K562 (cell line): ENCODE data around the gene MYO10. TPM values are rescaled to one million over a fixed set of nuclear protein-coding genes. Genes with fewer than 3 reads are reported as not detected.

Source experiments
- ATAC-seq: fragments of 200-7000 bp; cut with Tn5 transposase; 3 replicates; pipeline ENCODE4 v1.9.1; 2020; ENCODE audit warnings: moderate library complexity
- BruUV-seq: library from RNA; stranded (reverse); fragments of 400-500 nt; replicated peaks from 2 replicates; lab custom pipeline; 2021; lab: Mats Ljungman, UMichigan
- CTCF ChIA-PET: fragments of 300-600 bp; formaldehyde crosslinking; extraction: SDS; loops from one replicate; lab custom pipeline; 2021; ENCODE audit warnings: low intra/inter-chr PET ratio; lab: Yijun Ruan, JAX
- POLR2A ChIA-PET: fragments of 300-600, 350-650 bp; sonication (Branson Sonifier 250); formaldehyde crosslinking; extraction: SDS; loops from one replicate; lab custom pipeline; 2021; ENCODE audit warnings: antibody characterized with exemption, inconsistent platforms; lab: Yijun Ruan, JAX
- DNase-seq, 4 experiments: peaks; one replicate each; pipeline versions ENCODE4 v3.0.0 to v3.0.0-alpha.2; 2011 to 2018; ENCODE audit warnings: low spot score in 3 of 4, mixed read lengths in 3 of 4; ENCODE audit errors: extremely low read depth in 1 of 4
- FAIRE-seq: peaks from 2 replicates; lab custom pipeline; 2011; peaks lifted over from hg19 to GRCh38; lab: Jason Lieb, UNC
- H2AFZ ChIP-seq: 2 replicates; pipeline ENCODE4 v1.6.0; 2011; ENCODE audit warnings: low read depth, low read length, control low read depth, inconsistent platforms
- H3K27ac ChIP-seq: fragments of 200-600 bp; 3 replicates; pipeline ENCODE4 v1.8.0; 2011; ENCODE audit warnings: low read depth, mild to moderate bottlenecking, control low read depth, inconsistent platforms, low read length, moderate library complexity, mixed read lengths; ENCODE audit errors: extremely low read depth
- H3K27me3 ChIP-seq, 2 experiments: fragments of 300-600 bp in 1 of 2; 2 replicates in 1 of 2; 3 replicates in 1 of 2; pipeline versions ENCODE4 v1.6.0 to v1.8.0; 2011; ENCODE audit warnings: inconsistent platforms in 2 of 2, low read length in 2 of 2, mild to moderate bottlenecking in 1 of 2, mixed read lengths in 1 of 2, moderate library complexity in 1 of 2; ENCODE audit not compliant: control insufficient read depth in 2 of 2, insufficient read depth in 2 of 2
- H3K36me3 ChIP-seq: fragments of 300-600 bp; 3 replicates; pipeline ENCODE4 v1.8.0; 2011; ENCODE audit warnings: mild to moderate bottlenecking, low read length, inconsistent platforms; ENCODE audit not compliant: control insufficient read depth, insufficient read depth
- H3K4me1 ChIP-seq, 2 experiments: fragments of 200-600 bp in 1 of 2; replicated peaks in 1 of 2; 2 replicates in 1 of 2; 3 replicates in 1 of 2; pipeline versions ENCODE4 v1.5.1 to v1.8.0; 2011; ENCODE audit warnings: inconsistent platforms in 2 of 2, low read length in 2 of 2, mild to moderate bottlenecking in 1 of 2, mixed read lengths in 1 of 2, moderate library complexity in 1 of 2; ENCODE audit not compliant: control insufficient read depth in 2 of 2, insufficient read depth in 2 of 2
- H3K4me2 ChIP-seq: 2 replicates; pipeline ENCODE4 v1.6.1; 2011; ENCODE audit warnings: low read length, control low read depth, inconsistent platforms, mixed read lengths; ENCODE audit not compliant: insufficient read depth
- H3K4me3 ChIP-seq: fragments of 200-600 bp; sonication (generic), shearing (Covaris generic); 2 replicates; pipeline ENCODE4 v1.5.1; 2016; ENCODE audit warnings: control low read depth, inconsistent platforms
- H3K79me2 ChIP-seq: fragments of 200-600 bp; 3 replicates; pipeline ENCODE4 v1.8.0; 2011; ENCODE audit warnings: low read length, inconsistent platforms; ENCODE audit not compliant: control insufficient read depth, insufficient read depth
- H3K9ac ChIP-seq, 2 experiments: 2 replicates each; pipeline versions ENCODE4 v1.6.0 to v1.6.1; 2011; ENCODE audit warnings: low read depth in 2 of 2, low read length in 2 of 2, control low read depth in 1 of 2, inconsistent platforms in 1 of 2, mild to moderate bottlenecking in 1 of 2, mixed read lengths in 1 of 2; ENCODE audit not compliant: insufficient read depth in 1 of 2
- H3K9me1 ChIP-seq: one replicate; pipeline ENCODE4 v1.6.0; 2011; ENCODE audit warnings: inconsistent platforms, mild to moderate bottlenecking, low read length, moderate library complexity; ENCODE audit not compliant: control insufficient read depth, insufficient read depth
- H3K9me3 ChIP-seq: replicated peaks from 2 replicates; pipeline ENCODE4 v1.5.1; 2011; ENCODE audit warnings: low read depth, low read length, inconsistent platforms; ENCODE audit not compliant: control insufficient read depth, insufficient read depth
- H4K20me1 ChIP-seq: replicated peaks from 2 replicates; pipeline ENCODE4 v1.6.1; 2011; ENCODE audit warnings: low read length, inconsistent platforms, mixed read lengths; ENCODE audit not compliant: control insufficient read depth, insufficient read depth
- CBX2 ChIP-seq: fragments of 200-600 bp; sonication (generic); IDR thresholded peaks from one replicate; pipeline ENCODE4 v1.6.1; 2012; ENCODE audit warnings: mild to moderate bottlenecking, low read length, inconsistent platforms; ENCODE audit not compliant: insufficient read depth, poor library complexity, severe bottlenecking
- DNMT1 ChIP-seq: fragments of 450-650 bp; IDR thresholded peaks from 2 replicates; pipeline ENCODE4 v1.6.1; 2016; ENCODE audit warnings: antibody characterized with exemption, mild to moderate bottlenecking
- EGR1 ChIP-seq: fragments of 450-650 bp; conservative IDR thresholded peaks from 2 replicates; pipeline ENCODE4 v1.6.1; 2017; ENCODE audit warnings: mild to moderate bottlenecking
- HSF4 ChIP-seq: fragments of 250-450 bp; sonication (Bioruptor Pico); IDR thresholded peaks from 2 replicates; pipeline ENCODE4 v2.1.2; 2022; ENCODE audit warnings: mild to moderate bottlenecking, moderate library complexity, borderline replicate concordance
- KDM1A ChIP-seq, 2 experiments: fragments of 450-650 bp; IDR thresholded peaks; 2 replicates each; pipeline ENCODE4 v1.6.1; 2016; ENCODE audit warnings: mild to moderate bottlenecking in 2 of 2
- KDM2B ChIP-seq: fragments of 250-450 bp; sonication (Bioruptor Pico); IDR thresholded peaks from 2 replicates; pipeline ENCODE4 v1.8.0; 2021; ENCODE audit warnings: mild to moderate bottlenecking, moderate library complexity
- POLR2G ChIP-seq: fragments of 200-400 bp; formaldehyde crosslinking; IDR thresholded peaks from 2 replicates; pipeline ENCODE4 v1.6.1; 2017; ENCODE audit warnings: low read depth, mild to moderate bottlenecking, antibody characterized with exemption, low read length, moderate library complexity
- RAD51 ChIP-seq: fragments of 450-650 bp; IDR thresholded peaks from 2 replicates; pipeline ENCODE4 v1.7.1; 2016; ENCODE audit warnings: low read depth, mild to moderate bottlenecking, borderline replicate concordance
- RNF2 ChIP-seq: sonication (generic); IDR thresholded peaks from 2 replicates; pipeline ENCODE4 v1.6.1; 2016
- TRIM28 ChIP-seq: fragments of 450-650 bp; IDR thresholded peaks from 2 replicates; pipeline ENCODE4 v1.6.1; 2017
- TSC22D4 ChIP-seq: fragments of 450-650 bp; IDR thresholded peaks from 2 replicates; pipeline ENCODE4 v1.6.1; 2016; ENCODE audit warnings: missing genetic modification characterization, missing biosample characterization, control low read depth
- WHSC1 ChIP-seq: IDR thresholded peaks from one replicate; pipeline ENCODE4 v1.6.1; 2012; ENCODE audit warnings: low read length, control low read depth, inconsistent platforms
- ZNF3 ChIP-seq: fragments of 250-450 bp; sonication (Bioruptor Pico); IDR thresholded peaks from 2 replicates; pipeline ENCODE4 v1.5.0; 2021; ENCODE audit warnings: mild to moderate bottlenecking, moderate library complexity
- ZNF431 ChIP-seq: sonication (generic); formaldehyde crosslinking; IDR thresholded peaks from 2 replicates; pipeline ENCODE4 v1.8.0; 2022; ENCODE audit warnings: mild to moderate bottlenecking, missing genetic modification reagents
- WGBS: fragments of 100-300 bp; shearing (Covaris generic); methylation state at CpG from one replicate; pipeline ENCODE4 v1.1.6; 2016; ENCODE audit warnings: low coverage, mixed read lengths; ENCODE audit not compliant: insufficient coverage; ENCODE audit errors: missing lambda C conversion rate; 5-methylcytosine and 5-hydroxymethylcytosine counted together
- in situ Hi-C: fragments of 300-500 bp; cut with MboI; formaldehyde crosslinking; loops from 4 replicates; pipeline ENCODE4 v1.15.0; 2018; ENCODE audit warnings: inconsistent platforms, mixed read lengths
- intact Hi-C: fragments of 100-400 bp; cut with micrococcal nuclease; formaldehyde crosslinking; loops from 2 replicates; pipeline ENCODE4 v1.14.2; 2022
- polyA plus RNA-seq, 8 experiments: library from polyadenylated mRNA; depleted of rRNA in 4 of 8; stranded (reverse) in 5 of 8; unstranded in 3 of 8; fragments of >200 nt; fragmentation: Nextera tagmentation in 2 of 8; fragmentation: Illumina TruSeq in 1 of 8; extraction: Ambion mirVana in 2 of 8; extraction: Trizol in 1 of 8; gene quantifications; 2 replicates each; pipeline versions ENCODE4 v1.2.1 to v1.2.3, GENCODE V29; 2011 to 2014; ENCODE audit warnings: inconsistent platforms in 1 of 8, missing spikeins in 1 of 8
- total RNA-seq, 7 experiments: library from RNA; depleted of rRNA in 6 of 7; stranded (reverse); fragments of >200 nt in 6 of 7; fragmentation: Illumina TruSeq in 2 of 7; extraction: Trizol in 2 of 7; gene quantifications; 2 replicates each; pipeline versions ENCODE4 v1.2.1 to v1.2.3, GENCODE V29; 2011 to 2021; ENCODE audit warnings: low replicate concordance in 1 of 7
- TF ChIP-seq, protein P1 (sequence below): fragments of 250-450 bp; sonication (Bioruptor Pico); IDR thresholded peaks from 2 replicates; pipeline ENCODE4 v1.4.0; 2020; ENCODE audit warnings: mild to moderate bottlenecking
- TF ChIP-seq, protein P2 (sequence below): fragments of 250-450 bp; sonication (Bioruptor Pico); IDR thresholded peaks from 2 replicates; pipeline ENCODE4 v1.8.0; 2022; ENCODE audit warnings: moderate library complexity, mild to moderate bottlenecking, inconsistent platforms
- TF ChIP-seq, protein P3 (sequence below): sonication (generic); formaldehyde crosslinking; IDR thresholded peaks from 2 replicates; pipeline ENCODE4 v1.9.0; 2022; ENCODE audit warnings: mild to moderate bottlenecking, missing genetic modification reagents
- TF ChIP-seq, protein P4 (sequence below): fragments of 450-650 bp; conservative IDR thresholded peaks from 2 replicates; pipeline ENCODE4 v1.6.1; 2016; ENCODE audit warnings: missing genetic modification characterization, low read depth, mild to moderate bottlenecking, control low read depth, missing compliant biosample characterization
- TF ChIP-seq, protein P5 (sequence below): fragments of 450-650 bp; IDR thresholded peaks from 2 replicates; pipeline ENCODE4 v1.6.1; 2016; ENCODE audit warnings: low read depth, mild to moderate bottlenecking, moderate library complexity

MYO10 gene
- total and polyA plus RNA-seq, 9 of the 15 experiments (the other 6 are each of a cell fraction or from before 2014, with no cell fraction given), result 0.04 to 0.24 TPM; not detected in 7

DNA sequence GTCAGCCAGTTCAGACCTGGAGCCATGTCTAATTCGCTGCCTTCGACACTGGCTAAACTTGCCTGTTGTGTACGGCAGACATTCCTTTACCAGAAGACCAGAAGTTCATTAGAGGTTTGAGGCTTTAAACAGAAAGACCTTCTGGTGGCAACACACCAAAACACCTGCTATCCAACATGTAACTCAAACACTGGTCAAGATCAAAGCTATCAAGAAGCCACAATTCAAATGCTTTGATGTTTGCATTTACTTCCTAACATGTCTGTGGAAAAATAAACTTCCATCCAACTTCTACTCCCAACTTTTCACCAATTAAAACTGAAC is 228.3 kb downstream of the MYO10 start:
- Histone ChIP-seq H3K4me2 (no peak overlapping the region), H3K9ac (no peak overlapping the region), H3K79me2 (no peaks in the 10 kb centered on the region), H3K27ac (no peak overlapping the region), H3K4me1 (no peaks in the 10 kb centered on the region), H3K9me3 (no peaks in the 10 kb centered on the region), H2AFZ (no peak overlapping the region), H3K4me3 (no peak overlapping the region), H3K36me3 (no peaks in the 10 kb centered on the region), H3K27me3 (peaks cover 2 to 15% of the 10 kb centered on the region in 2 experiments; a peak in 2 of 5 replicates), H4K20me1 (no peaks in the 10 kb centered on the region; the same call in 1 of the 2 replicates), H3K9me1 (no peaks in the 10 kb centered on the region)
- BruUV-seq, result no TSS peak
- ChIA-PET POLR2A (no interaction called here), CTCF (no interaction called here)
- FAIRE-seq, result no peak
- intact Hi-C loops, result no loop called here
- DNase-seq, result no peak
- WGBS, result 0% methylated on average over 3 of the region's 3 CpGs
- ATAC-seq, result no peak
- in situ Hi-C loops, result no loop called here
- TF ChIP-seq WHSC1, result no peak
- TF ChIP-seq, protein P1, sequence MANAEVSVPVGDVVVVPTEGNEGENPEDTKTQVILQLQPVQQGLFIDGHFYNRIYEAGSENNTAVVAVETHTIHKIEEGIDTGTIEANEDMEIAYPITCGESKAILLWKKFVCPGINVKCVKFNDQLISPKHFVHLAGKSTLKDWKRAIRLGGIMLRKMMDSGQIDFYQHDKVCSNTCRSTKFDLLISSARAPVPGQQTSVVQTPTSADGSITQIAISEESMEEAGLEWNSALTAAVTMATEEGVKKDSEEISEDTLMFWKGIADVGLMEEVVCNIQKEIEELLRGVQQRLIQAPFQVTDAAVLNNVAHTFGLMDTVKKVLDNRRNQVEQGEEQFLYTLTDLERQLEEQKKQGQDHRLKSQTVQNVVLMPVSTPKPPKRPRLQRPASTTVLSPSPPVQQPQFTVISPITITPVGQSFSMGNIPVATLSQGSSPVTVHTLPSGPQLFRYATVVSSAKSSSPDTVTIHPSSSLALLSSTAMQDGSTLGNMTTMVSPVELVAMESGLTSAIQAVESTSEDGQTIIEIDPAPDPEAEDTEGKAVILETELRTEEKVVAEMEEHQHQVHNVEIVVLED (CRISPR knock-in tag), result no peak
- no peak for TF ChIP-seq ZNF431 (CRISPR knock-in tag)
- TF ChIP-seq, protein P2, sequence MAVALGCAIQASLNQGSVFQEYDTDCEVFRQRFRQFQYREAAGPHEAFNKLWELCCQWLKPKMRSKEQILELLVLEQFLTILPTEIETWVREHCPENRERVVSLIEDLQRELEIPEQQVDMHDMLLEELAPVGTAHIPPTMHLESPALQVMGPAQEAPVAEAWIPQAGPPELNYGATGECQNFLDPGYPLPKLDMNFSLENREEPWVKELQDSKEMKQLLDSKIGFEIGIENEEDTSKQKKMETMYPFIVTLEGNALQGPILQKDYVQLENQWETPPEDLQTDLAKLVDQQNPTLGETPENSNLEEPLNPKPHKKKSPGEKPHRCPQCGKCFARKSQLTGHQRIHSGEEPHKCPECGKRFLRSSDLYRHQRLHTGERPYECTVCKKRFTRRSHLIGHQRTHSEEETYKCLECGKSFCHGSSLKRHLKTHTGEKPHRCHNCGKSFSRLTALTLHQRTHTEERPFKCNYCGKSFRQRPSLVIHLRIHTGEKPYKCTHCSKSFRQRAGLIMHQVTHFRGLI (CRISPR knock-in tag), result no peak
- TF ChIP-seq, protein P3, sequence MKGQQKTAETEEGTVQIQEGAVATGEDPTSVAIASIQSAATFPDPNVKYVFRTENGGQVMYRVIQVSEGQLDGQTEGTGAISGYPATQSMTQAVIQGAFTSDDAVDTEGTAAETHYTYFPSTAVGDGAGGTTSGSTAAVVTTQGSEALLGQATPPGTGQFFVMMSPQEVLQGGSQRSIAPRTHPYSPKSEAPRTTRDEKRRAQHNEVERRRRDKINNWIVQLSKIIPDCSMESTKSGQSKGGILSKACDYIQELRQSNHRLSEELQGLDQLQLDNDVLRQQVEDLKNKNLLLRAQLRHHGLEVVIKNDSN (CRISPR knock-in tag), result no peak
- no peak for TF ChIP-seq CBX2
- no peak for TF ChIP-seq EGR1
- TF ChIP-seq DNMT1, result no peak
- TF ChIP-seq, protein P4, sequence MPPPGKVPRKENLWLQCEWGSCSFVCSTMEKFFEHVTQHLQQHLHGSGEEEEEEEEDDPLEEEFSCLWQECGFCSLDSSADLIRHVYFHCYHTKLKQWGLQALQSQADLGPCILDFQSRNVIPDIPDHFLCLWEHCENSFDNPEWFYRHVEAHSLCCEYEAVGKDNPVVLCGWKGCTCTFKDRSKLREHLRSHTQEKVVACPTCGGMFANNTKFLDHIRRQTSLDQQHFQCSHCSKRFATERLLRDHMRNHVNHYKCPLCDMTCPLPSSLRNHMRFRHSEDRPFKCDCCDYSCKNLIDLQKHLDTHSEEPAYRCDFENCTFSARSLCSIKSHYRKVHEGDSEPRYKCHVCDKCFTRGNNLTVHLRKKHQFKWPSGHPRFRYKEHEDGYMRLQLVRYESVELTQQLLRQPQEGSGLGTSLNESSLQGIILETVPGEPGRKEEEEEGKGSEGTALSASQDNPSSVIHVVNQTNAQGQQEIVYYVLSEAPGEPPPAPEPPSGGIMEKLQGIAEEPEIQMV (tag), result no peak
- TF ChIP-seq ZNF3, result no peak
- TF ChIP-seq TSC22D4 (tag), result no peak
- TF ChIP-seq TRIM28, result no peak
- TF ChIP-seq, protein P5, sequence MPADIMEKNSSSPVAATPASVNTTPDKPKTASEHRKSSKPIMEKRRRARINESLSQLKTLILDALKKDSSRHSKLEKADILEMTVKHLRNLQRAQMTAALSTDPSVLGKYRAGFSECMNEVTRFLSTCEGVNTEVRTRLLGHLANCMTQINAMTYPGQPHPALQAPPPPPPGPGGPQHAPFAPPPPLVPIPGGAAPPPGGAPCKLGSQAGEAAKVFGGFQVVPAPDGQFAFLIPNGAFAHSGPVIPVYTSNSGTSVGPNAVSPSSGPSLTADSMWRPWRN, result no peak
- TF ChIP-seq RNF2, result no peak
- no peak for TF ChIP-seq POLR2G
- TF ChIP-seq KDM1A (IDR thresholded peaks at IDR 0.05), result no peak
- no peak for TF ChIP-seq RAD51
- TF ChIP-seq HSF4 (CRISPR knock-in tag), result no peak
- TF ChIP-seq KDM2B (CRISPR knock-in tag), result no peak
